HCT116 (cell line): Measurements from ENCODE around the gene BCKDHB.

Experiments
- REST ChIP-seq: IDR thresholded peaks from 2 replicates; pipeline ENCODE4 v1.6.1; 2012; ENCODE audit warnings: low read depth
- SRF ChIP-seq: IDR thresholded peaks from 2 replicates; pipeline ENCODE4 v1.6.1; 2012; ENCODE audit warnings: low read depth
- ZFX ChIP-seq: fragments of 450-650 bp; IDR thresholded peaks from 2 replicates; pipeline ENCODE4 v1.6.1; 2017
- TF ChIP-seq, protein P1 (sequence below), 3 experiments: fragments of 200-600 bp in 1 of 3; sonication (generic) in 1 of 3; IDR thresholded peaks in 2 of 3; conservative IDR thresholded peaks in 1 of 3; 2 replicates each; pipeline ENCODE4 v1.5.1; 2012 to 2017; ENCODE audit warnings: low read depth in 2 of 3, low read length in 2 of 3, antibody characterized with exemption in 1 of 3, borderline replicate concordance in 1 of 3, control low read depth in 1 of 3, mild to moderate bottlenecking in 1 of 3, mixed read lengths in 1 of 3, mixed run types in 1 of 3, moderate library complexity in 1 of 3; ENCODE audit not compliant: insufficient read depth in 1 of 3

- TF ChIP-seq ZFX, result no peak
- TF ChIP-seq, protein P1, sequence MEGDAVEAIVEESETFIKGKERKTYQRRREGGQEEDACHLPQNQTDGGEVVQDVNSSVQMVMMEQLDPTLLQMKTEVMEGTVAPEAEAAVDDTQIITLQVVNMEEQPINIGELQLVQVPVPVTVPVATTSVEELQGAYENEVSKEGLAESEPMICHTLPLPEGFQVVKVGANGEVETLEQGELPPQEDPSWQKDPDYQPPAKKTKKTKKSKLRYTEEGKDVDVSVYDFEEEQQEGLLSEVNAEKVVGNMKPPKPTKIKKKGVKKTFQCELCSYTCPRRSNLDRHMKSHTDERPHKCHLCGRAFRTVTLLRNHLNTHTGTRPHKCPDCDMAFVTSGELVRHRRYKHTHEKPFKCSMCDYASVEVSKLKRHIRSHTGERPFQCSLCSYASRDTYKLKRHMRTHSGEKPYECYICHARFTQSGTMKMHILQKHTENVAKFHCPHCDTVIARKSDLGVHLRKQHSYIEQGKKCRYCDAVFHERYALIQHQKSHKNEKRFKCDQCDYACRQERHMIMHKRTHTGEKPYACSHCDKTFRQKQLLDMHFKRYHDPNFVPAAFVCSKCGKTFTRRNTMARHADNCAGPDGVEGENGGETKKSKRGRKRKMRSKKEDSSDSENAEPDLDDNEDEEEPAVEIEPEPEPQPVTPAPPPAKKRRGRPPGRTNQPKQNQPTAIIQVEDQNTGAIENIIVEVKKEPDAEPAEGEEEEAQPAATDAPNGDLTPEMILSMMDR (IDR thresholded peaks at IDR 0.05 in 2 of 3, conservative IDR thresholded peaks at IDR 0.05 in 1 of 3; ENCODE audit: borderline replicate concordance in 1 of 3, insufficient read depth in 1 of 3, low read depth in 2 of 3, low read length in 2 of 3), result no peak
- TF ChIP-seq SRF, result no peak
- no peak for TF ChIP-seq REST
Measured at GRCh38 chr6:80185492-80185891, 79.0 kb downstream of the BCKDHB start.
